Lower leg skin (tissue), 4 donors: ENCODE results near the gene UTF1. TPM values are rescaled to one million over a fixed set of nuclear protein-coding genes. Genes with fewer than 3 reads are reported as not detected.

Experiments used
- DNase-seq, 2 donors: peaks; one replicate each; pipeline ENCODE4 v3.0.0-alpha.2; 2019; ENCODE audit warnings: low spot score in 2 of 2
- H3K4me3 ChIP-seq: fragments of 200-600 bp; sonication (generic); 2 replicates; pipeline ENCODE4 v1.5.1; 2017; ENCODE audit warnings: mild to moderate bottlenecking, low read depth; ENCODE audit not compliant: poor library complexity, severe bottlenecking
- CTCF ChIP-seq, 3 donors: fragments of 450-650 bp; IDR thresholded peaks; one replicate each; pipeline ENCODE4 v1.5.1; 2016; ENCODE audit warnings: antibody characterized with exemption in 3 of 3, mild to moderate bottlenecking in 3 of 3, moderate library complexity in 2 of 3
- POLR2A ChIP-seq, 2 donors: fragments of 450-650 bp; IDR thresholded peaks; one replicate each; pipeline ENCODE4 v1.6.1; 2016 to 2017; ENCODE audit warnings: antibody characterized with exemption in 2 of 2, mild to moderate bottlenecking in 1 of 2, moderate library complexity in 1 of 2
- WGBS, 2 donors: methylation state at CpG; one replicate each; pipeline ENCODE4 v1.1.5; 2018; 5-methylcytosine and 5-hydroxymethylcytosine counted together
- intact Hi-C: fragments of 100-400 bp; cut with DNase I; formaldehyde crosslinking; loops from one replicate; pipeline ENCODE4 v1.15.0; 2023; ENCODE audit warnings: low total_unique reads
- total RNA-seq, 4 donors: library from RNA; depleted of rRNA; stranded (reverse); fragments of >200 nt; gene quantifications; one replicate each; pipeline ENCODE4 v1.1.0, GENCODE V29; 2016

UTF1 gene
- not detected for total RNA-seq

DNA sequence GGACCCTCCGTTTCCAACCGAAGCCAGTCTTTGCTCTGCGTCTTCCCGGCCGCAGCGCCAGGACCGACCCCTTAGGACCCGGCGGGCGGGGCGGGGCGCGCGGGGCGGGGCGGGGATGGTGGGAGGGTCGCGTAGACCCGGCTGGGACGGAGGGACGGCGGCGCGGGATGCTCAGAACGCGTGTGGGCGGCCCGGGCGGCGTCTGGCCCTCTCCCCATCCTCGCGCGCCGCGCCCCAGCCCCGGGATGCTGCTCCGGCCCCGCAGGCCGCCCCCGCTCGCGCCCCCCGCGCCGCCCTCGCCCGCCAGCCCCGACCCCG is at the start of gene UTF1:
TSS of gene UTF1 (plus strand) at position 174 of the 318 bp plus-strand sequence. CDS start at position 246, 72 bp downstream.
- 6% methylated on average over 3 of the region's 49 CpGs; no CpG with 5 or more reads in 1 of the 2 donors for WGBS, 2 donors
- DNase-seq = no peak
- intact Hi-C loops = no loop called here
- no peak within 1 kb of the TSS for H3K4me3 ChIP-seq
- TF ChIP-seq POLR2A (IDR thresholded peaks at IDR 0.05) (no peak), CTCF (IDR thresholded peaks at IDR 0.05) (no peak)

DNA sequence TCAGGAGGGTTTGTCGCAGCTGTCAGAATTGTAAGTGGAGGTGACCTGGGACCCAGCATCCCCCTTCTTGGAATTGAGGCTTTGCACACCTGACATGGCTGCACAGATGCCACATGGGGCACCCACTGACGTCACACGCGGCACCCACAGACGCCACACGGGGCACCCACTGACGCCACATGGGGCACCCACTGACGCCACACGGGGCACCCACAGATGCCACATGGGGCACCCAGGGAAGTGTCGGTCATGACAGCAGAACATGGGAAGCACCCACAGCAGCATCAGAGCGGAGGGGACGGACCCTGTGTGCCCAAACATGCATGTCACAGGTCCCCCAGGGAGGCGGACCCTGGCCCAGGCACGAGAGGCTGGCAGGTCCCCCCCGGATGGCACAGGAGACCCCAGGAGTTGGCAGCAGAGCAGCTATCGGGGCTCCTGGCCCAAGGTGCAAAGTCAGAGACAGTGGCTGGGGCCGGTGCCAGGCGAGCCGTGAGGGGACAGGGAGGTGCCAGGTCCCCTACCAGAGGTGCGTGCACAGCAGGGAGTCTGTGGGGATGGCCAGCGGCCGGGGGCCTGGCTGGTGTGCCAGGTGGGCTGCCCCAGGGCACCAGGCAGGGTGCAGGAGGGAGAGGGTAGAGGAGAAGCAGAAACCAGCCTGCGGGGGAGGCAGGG is 48.9 kb upstream of the UTF1 start:
- no peak for DNase-seq
- 81 to 86% methylated on average over 16 to 18 of the region's 23 CpGs for WGBS, 2 donors
- H3K4me3 ChIP-seq = no peak overlapping the region
- intact Hi-C loops = no loop called here
- no peak for TF ChIP-seq POLR2A (IDR thresholded peaks at IDR 0.05)
- no peak for TF ChIP-seq CTCF (IDR thresholded peaks at IDR 0.05)

- no peak for TF ChIP-seq CTCF (IDR thresholded peaks at IDR 0.05)
- no peak for TF ChIP-seq POLR2A (IDR thresholded peaks at IDR 0.05)
- DNase-seq = no peak
- no peak overlapping the region for H3K4me3 ChIP-seq
- intact Hi-C loops = no loop called here
- WGBS, 2 donors = 73 to 81% methylated on average over 10 to 11 of the region's 14 CpGs
Observed at GRCh38 chr10:133182190-133182589, 47.8 kb upstream of the UTF1 start.

DNA sequence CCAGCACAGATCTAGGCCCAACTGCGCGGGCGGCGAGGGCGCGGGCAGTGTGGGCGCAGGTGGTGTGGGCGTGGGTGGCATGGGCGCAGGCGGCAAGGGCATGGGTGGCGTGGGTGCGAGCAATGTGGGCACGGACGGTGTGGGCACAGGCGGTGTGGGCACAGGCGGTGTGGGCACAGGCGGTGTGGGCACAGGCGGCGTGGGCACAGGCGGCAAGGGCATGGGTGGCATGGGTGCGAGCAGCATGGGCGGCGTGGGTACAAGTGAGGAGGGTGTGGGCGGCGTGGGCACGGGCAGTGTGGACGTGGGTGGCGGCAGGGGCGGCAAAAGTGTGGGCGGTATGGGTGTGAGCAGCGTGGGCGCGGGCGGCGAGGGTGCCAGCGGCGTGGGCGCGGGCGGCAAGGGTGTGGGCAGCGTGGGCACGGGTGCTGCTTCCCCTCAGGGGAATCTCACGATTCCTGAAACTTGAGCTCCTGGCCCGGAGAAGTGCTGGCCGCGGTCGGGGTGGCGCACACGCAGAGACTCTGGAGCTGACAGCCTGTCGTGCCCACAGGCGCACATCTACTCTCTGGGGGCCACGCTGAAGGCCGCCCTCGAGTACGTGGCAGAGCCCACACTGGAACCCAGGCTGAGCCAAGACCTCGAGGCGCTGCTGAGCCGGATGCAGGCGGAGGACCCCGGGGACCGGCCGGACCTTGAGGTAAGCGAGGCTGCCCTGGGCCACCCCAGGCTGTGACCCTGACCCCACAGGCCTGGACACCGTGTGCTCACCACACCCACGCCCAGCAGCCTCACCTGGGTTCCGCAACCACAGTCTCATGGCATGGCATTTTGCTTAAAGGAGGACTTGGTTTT is 47.0 kb upstream of the UTF1 start:
- intact Hi-C loops = no loop called here
- WGBS, 2 donors = 89 to 91% methylated on average over 58 to 66 of the region's 66 CpGs
- H3K4me3 ChIP-seq = no peak overlapping the region
- TF ChIP-seq POLR2A (IDR thresholded peaks at IDR 0.05) = no peak
- DNase-seq = no peak

DNA sequence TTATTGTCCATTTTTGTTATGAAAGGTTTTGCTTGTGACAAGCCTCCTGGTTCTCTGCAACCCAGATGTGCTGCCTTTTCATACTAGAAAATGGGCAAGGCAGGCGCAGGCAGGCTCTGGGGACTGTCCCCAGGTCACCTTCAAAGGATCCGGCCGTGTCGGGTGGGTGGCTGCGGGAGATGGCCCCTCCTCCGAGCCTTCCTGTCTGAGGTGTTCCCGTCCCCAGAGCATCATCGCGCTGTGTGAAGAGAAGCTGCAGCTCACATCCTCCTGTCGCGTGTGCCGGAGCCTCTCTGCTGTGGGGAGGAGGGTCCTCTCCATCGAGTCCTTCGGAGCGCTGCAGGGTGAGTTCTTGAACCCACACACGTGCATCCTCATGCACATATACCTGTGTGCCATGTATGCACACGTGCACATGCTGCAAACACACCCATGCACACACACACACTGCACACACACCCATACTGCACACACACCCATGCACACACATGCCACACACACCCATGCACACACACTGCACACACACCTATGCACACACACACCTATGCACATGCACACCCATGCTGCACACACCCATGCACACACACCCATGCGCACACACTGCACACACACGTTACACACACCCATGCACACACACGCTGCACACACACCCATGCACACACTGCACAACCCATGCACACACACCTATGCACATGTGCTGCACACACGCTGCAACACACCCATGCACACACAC is 46.2 kb upstream of the UTF1 start:
- intact Hi-C loops = no loop called here
- WGBS, 2 donors = 69 to 79% methylated on average over 17 to 21 of the region's 21 CpGs
- no peak for DNase-seq
- no peak overlapping the region for H3K4me3 ChIP-seq
- no peak for TF ChIP-seq CTCF (IDR thresholded peaks at IDR 0.05)
